ENCODE data around the gene TMA7. TPM values are rescaled to one million over a fixed set of nuclear protein-coding genes. Genes with fewer than 3 reads are reported as not detected.
"Not testable (repeated sequence)": the region's sequence is repeated elsewhere in the genome, so short reads cannot be mapped to it uniquely, and the experiment has no call there.

TMA7 gene
- total and polyA plus RNA-seq, 7 donors = 146 to 762 (median 352) TPM

DNA sequence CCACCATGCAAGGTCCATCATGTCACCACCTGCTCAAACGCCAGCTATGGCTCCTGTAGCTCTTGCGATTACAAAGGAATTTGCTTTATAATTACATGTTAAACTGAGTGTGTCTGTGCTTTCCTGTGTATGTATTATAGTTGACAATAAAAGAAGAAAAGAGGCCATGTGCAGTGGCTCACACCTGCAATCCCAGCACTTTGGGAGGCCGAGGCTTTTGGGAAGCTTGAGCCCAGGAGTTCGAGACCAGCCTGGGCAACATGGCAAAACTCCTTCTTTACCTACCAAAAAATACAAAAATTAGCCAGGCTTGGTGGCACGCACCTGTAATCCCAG, 33.5 kb downstream of the TMA7 start:
- TF ChIP-seq EP300 (IDR thresholded peaks at IDR 0.05) = no peak
- TF ChIP-seq, protein P1, sequence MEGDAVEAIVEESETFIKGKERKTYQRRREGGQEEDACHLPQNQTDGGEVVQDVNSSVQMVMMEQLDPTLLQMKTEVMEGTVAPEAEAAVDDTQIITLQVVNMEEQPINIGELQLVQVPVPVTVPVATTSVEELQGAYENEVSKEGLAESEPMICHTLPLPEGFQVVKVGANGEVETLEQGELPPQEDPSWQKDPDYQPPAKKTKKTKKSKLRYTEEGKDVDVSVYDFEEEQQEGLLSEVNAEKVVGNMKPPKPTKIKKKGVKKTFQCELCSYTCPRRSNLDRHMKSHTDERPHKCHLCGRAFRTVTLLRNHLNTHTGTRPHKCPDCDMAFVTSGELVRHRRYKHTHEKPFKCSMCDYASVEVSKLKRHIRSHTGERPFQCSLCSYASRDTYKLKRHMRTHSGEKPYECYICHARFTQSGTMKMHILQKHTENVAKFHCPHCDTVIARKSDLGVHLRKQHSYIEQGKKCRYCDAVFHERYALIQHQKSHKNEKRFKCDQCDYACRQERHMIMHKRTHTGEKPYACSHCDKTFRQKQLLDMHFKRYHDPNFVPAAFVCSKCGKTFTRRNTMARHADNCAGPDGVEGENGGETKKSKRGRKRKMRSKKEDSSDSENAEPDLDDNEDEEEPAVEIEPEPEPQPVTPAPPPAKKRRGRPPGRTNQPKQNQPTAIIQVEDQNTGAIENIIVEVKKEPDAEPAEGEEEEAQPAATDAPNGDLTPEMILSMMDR (IDR thresholded peaks at IDR 0.05) = no peak
- no peak for TF ChIP-seq POLR2A (IDR thresholded peaks at IDR 0.05)
- TF ChIP-seq POLR2AphosphoS5 (IDR thresholded peaks at IDR 0.05) = no peak
- H3K4me3 ChIP-seq = peak overlapping the region in 2 of 4 donors; percentile 63 to 85
- no peaks in the 10 kb centered on the region for H3K27me3 ChIP-seq
- H3K27ac ChIP-seq = peak overlapping the region; percentile 92 to 98 (median 95)
- DNase-seq = peak; percentile 49
- H3K36me3 ChIP-seq = peaks cover 4 to 21% (median 7%) of the 10 kb centered on the region in 4 donors
- intact Hi-C loops (cut with DNase I) = no loop called here
- no peaks in the 10 kb centered on the region for H3K9me3 ChIP-seq
- H3K4me1 ChIP-seq = peaks cover 0 to 47% (median 43%) of the 10 kb centered on the region in 4 donors
- 49 to 80% methylated on average over 5 of the region's 5 CpGs for WGBS, 2 donors

DNA sequence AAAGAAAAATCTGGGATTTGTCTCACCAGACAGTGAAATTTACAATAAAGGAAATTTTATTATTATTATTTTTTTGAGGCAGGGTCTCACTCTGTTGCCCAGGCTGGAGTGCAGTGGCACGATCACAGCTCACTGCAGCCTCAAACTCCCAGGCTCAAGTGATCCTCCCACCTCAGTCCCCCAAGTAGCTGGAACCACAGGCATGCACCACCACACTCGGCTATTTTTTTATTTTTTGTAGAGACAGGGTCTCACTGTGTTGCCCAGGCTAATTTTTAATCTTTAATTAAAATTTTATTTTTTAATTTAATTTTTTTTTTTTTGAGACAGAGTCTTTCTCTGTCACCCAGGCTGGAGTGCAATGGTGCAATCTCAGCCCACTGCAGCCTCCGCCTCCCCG, 34.0 kb downstream of the TMA7 start:
- H3K9me3 ChIP-seq; H3K4me3 ChIP-seq; H3K27me3 ChIP-seq; intact Hi-C loops (cut with DNase I): not testable (repeated sequence)
- Histone ChIP-seq H3K27ac (peak overlapping the region; percentile 92 to 98 (median 95)), H3K36me3 (peaks cover 0 to 18% (median 5%) of the 10 kb centered on the region in 4 donors), H3K4me1 (peaks cover 0 to 42% (median 38%) of the 10 kb centered on the region in 4 donors)
- WGBS, 2 donors = 95 to 97% methylated on average over 4 of the region's 4 CpGs
- peak; percentile 32 for DNase-seq

DNA sequence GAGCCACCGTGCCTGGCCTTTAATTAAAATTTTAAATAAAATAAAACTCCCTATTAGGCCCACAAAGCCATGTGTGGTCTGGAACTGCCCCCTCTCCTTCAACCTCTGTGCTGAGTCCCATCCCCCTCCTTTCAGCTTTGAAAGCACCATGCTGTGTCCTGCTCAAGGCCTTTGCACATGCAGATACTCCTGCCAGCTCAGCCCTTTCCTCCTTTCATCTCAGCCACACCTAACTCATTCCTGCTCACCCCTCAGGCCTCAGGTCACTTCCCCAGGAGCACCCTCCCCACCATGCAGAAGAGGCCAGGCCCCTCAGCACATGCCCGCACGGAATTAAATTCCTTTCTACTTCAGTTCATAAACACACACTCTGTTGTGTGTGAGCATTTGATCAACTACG, 34.6 kb downstream of the TMA7 start:
- H3K4me3 ChIP-seq = no peak overlapping the region
- peak; percentile 28 for DNase-seq
- intact Hi-C loops (cut with DNase I) = no loop called here
- H3K36me3 ChIP-seq = peaks cover 0 to 14% (median 3%) of the 10 kb centered on the region in 4 donors
- H3K27ac ChIP-seq = no peak overlapping the region
- no peaks in the 10 kb centered on the region for H3K9me3 ChIP-seq
- H3K27me3 ChIP-seq = no peaks in the 10 kb centered on the region
- TF ChIP-seq POLR2AphosphoS5 (IDR thresholded peaks at IDR 0.05) (no peak), POLR2A (IDR thresholded peaks at IDR 0.05) (no peak), EP300 (IDR thresholded peaks at IDR 0.05) (no peak)
- TF ChIP-seq, protein P1 (IDR thresholded peaks at IDR 0.05) = no peak
- 77 to 84% methylated on average over 4 of the region's 4 CpGs for WGBS, 2 donors
- peaks cover 0 to 37% (median 32%) of the 10 kb centered on the region in 4 donors for H3K4me1 ChIP-seq

DNA sequence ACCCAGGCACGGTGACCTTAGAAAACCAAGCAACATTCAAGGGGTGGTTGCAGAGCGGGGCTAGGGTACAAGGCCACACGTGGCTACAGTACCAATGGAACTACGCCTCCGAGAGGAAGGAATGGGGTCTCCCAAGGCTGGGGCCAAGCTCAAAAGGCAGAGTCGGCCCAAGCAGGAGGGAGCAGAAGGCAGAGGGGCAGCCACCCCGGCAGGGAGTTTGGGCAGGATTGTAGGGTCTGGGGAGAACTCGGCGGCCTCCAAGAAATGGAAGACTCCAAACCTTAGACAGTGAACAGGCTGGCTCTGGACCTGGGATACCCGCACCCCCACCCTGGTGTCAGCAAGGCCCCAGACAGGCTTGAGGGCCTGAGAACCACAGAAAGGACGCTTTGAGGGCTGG, 35.1 kb downstream of the TMA7 start:
- 91 to 93% methylated on average over 11 of the region's 11 CpGs for WGBS, 2 donors
- no peaks in the 10 kb centered on the region for H3K27me3 ChIP-seq
- intact Hi-C loops (cut with DNase I) = no loop called here
- no peak overlapping the region for H3K4me3 ChIP-seq
- peaks cover 0 to 31% (median 27%) of the 10 kb centered on the region in 4 donors for H3K4me1 ChIP-seq
- no peak overlapping the region for H3K27ac ChIP-seq
- peaks cover 0 to 9% (median 3%) of the 10 kb centered on the region in 4 donors for H3K36me3 ChIP-seq
- no peak for DNase-seq
- H3K9me3 ChIP-seq = no peaks in the 10 kb centered on the region
- TF ChIP-seq POLR2AphosphoS5 (IDR thresholded peaks at IDR 0.05) (no peak), EP300 (IDR thresholded peaks at IDR 0.05) (no peak), POLR2A (IDR thresholded peaks at IDR 0.05) (no peak)
- TF ChIP-seq, protein P1 (IDR thresholded peaks at IDR 0.05) = no peak

DNA sequence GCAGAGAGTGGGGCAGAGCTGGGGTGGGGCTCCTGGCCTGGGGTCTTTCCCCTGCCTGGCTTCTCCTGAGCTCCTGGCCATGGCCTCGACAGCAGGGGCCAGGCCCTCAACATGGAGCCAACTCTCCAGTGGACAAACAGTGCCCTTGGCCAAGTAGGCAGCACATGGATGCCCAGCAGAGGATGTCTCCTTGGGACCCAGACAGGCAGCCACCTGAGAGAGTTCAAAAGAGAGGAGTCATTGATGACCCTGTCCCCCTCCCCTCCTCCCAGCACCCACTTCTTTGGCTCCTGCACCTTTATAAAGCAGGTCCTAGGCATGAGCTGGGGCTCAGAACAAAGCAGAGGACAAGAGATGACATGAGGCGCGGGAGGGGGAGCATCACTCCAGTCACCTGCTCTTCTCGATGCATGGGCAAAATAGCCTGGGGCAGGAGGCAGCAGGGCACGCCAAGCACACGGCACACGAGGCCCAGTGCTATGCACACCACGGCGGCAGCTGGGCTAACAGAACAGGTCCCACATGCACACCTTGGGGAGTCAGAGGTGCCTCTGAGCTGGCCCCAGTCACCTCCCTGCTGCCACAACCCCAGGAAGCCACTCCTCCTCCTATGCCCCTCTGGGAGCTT, 36.5 kb downstream of the TMA7 start:
- DNase-seq = no peak
- H3K27ac ChIP-seq = no peak overlapping the region
- WGBS, 2 donors = 79 to 91% methylated on average over 9 of the region's 9 CpGs
- no peaks in the 10 kb centered on the region for H3K27me3 ChIP-seq
- TF ChIP-seq, protein P1 (IDR thresholded peaks at IDR 0.05) = no peak
- TF ChIP-seq EP300 (IDR thresholded peaks at IDR 0.05) = no peak
- no peak for TF ChIP-seq POLR2A (IDR thresholded peaks at IDR 0.05)
- no peak overlapping the region for H3K4me3 ChIP-seq
- H3K9me3 ChIP-seq = no peaks in the 10 kb centered on the region
- H3K36me3 ChIP-seq = peaks cover 0 to 7% (median 3%) of the 10 kb centered on the region in 4 donors
- intact Hi-C loops (cut with DNase I) = no loop called here
- H3K4me1 ChIP-seq = peaks cover 0 to 17% (median 15%) of the 10 kb centered on the region in 4 donors

All from sigmoid colon (tissue), 7 donors.